ENCODE results near the gene FSTL5. TPM values are rescaled to one million over a fixed set of nuclear protein-coding genes. Genes with fewer than 3 reads are reported as not detected.

Gene FSTL5
- total RNA-seq, 1 experiment from 2014 or later, result 29.4 TPM

DNA sequence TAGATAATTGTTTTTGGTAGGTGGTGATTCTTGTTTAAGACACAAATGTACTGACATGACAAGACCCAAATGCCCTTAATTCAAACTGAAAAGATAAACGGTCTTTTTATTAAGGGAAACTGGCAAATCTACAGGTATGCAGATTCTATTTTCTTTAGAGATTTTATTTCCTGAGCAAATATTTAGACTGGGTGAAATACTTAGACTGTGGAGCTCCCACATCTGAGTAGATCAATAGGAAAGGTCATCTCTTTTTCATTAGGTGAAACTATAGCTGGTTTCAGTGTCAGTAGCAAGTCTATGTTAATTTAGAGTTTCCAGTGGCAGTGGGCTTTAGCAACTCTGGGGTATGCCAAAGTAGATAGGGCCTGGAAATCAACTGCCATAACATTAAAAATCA, 446.7 kb downstream of the FSTL5 start:
- Histone ChIP-seq H3K36me3 (ENCODE audit: low read depth) (no peaks in the 10 kb centered on the region), H3K9me2 (ENCODE audit: insufficient read depth) (no peaks in the 10 kb centered on the region), H3K27me3 (ENCODE audit: insufficient read depth, low read depth) (no peaks in the 10 kb centered on the region), H2AFZ (no peak overlapping the region), H3K79me2 (ENCODE audit: low read depth) (no peaks in the 10 kb centered on the region), H3F3A (ENCODE audit: insufficient read depth, low read depth) (no peaks in the 10 kb centered on the region), H3K9me3 (ENCODE audit: insufficient read depth, low read depth) (peaks cover 4% of the 10 kb centered on the region; the same call in 1 of the 2 replicates), H3K27ac (no peak overlapping the region), H3K4me1 (replicated peaks; ENCODE audit: insufficient read depth) (no peaks in the 10 kb centered on the region), H3K4me3 (no peak overlapping the region), H3K4me2 (no peak overlapping the region), H4K20me1 (ENCODE audit: insufficient read depth) (no peaks in the 10 kb centered on the region)
- intact Hi-C loops (cut with micrococcal nuclease; ENCODE audit: unreplicated experiment), result no loop called here
- TF ChIP-seq EZH2 (IDR thresholded peaks at IDR 0.05; ENCODE audit: low read depth), result no peak
- TF ChIP-seq, protein P1, sequence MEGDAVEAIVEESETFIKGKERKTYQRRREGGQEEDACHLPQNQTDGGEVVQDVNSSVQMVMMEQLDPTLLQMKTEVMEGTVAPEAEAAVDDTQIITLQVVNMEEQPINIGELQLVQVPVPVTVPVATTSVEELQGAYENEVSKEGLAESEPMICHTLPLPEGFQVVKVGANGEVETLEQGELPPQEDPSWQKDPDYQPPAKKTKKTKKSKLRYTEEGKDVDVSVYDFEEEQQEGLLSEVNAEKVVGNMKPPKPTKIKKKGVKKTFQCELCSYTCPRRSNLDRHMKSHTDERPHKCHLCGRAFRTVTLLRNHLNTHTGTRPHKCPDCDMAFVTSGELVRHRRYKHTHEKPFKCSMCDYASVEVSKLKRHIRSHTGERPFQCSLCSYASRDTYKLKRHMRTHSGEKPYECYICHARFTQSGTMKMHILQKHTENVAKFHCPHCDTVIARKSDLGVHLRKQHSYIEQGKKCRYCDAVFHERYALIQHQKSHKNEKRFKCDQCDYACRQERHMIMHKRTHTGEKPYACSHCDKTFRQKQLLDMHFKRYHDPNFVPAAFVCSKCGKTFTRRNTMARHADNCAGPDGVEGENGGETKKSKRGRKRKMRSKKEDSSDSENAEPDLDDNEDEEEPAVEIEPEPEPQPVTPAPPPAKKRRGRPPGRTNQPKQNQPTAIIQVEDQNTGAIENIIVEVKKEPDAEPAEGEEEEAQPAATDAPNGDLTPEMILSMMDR (conservative IDR thresholded peaks at IDR 0.05), result no peak
- no TSS peak for BruUV-seq (replicated peaks)
- ChIA-PET POLR2A (ENCODE audit: unreplicated experiment) (no interaction called here), CTCF (no interaction called here)
- no peak for DNase-seq

DNA sequence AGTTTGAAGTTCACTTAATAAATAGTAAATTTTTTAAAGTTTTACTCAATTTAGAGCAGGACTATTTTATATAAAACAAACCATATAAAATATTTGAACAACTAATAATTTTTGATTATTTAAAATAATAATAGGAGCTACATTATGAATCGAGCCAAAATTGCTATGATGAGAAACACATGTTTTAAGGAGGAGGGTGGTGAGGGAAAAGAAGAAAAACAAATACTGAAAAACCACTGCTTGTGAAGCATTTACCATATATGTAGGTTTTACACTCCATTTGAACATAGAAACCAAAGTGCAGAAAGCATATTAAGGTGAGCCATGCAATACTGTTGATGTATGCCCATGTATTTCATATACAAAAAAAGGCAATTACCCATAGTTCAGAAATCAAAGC, 448.9 kb downstream of the FSTL5 start:
- Histone ChIP-seq H3K9me2 (ENCODE audit: insufficient read depth) (no peaks in the 10 kb centered on the region), H4K20me1 (ENCODE audit: insufficient read depth) (no peaks in the 10 kb centered on the region), H2AFZ (no peak overlapping the region), H3K4me2 (no peak overlapping the region), H3K27me3 (ENCODE audit: insufficient read depth, low read depth) (no peaks in the 10 kb centered on the region), H3K27ac (no peak overlapping the region), H3K4me1 (replicated peaks; ENCODE audit: insufficient read depth) (no peaks in the 10 kb centered on the region), H3K4me3 (no peak overlapping the region), H3K36me3 (ENCODE audit: low read depth) (no peaks in the 10 kb centered on the region), H3K79me2 (ENCODE audit: low read depth) (no peaks in the 10 kb centered on the region), H3K9me3 (ENCODE audit: insufficient read depth, low read depth) (peaks cover 4% of the 10 kb centered on the region; the same call in 1 of the 2 replicates), H3F3A (ENCODE audit: insufficient read depth, low read depth) (no peaks in the 10 kb centered on the region)
- TF ChIP-seq EZH2 (IDR thresholded peaks at IDR 0.05; ENCODE audit: low read depth), result no peak
- TF ChIP-seq, protein P1 (conservative IDR thresholded peaks at IDR 0.05), result no peak
- BruUV-seq (replicated peaks), result no TSS peak
- ChIA-PET POLR2A (ENCODE audit: unreplicated experiment) (no interaction called here), CTCF (no interaction called here)
- intact Hi-C loops (cut with micrococcal nuclease; ENCODE audit: unreplicated experiment), result no loop called here
- DNase-seq, result no peak

DNA sequence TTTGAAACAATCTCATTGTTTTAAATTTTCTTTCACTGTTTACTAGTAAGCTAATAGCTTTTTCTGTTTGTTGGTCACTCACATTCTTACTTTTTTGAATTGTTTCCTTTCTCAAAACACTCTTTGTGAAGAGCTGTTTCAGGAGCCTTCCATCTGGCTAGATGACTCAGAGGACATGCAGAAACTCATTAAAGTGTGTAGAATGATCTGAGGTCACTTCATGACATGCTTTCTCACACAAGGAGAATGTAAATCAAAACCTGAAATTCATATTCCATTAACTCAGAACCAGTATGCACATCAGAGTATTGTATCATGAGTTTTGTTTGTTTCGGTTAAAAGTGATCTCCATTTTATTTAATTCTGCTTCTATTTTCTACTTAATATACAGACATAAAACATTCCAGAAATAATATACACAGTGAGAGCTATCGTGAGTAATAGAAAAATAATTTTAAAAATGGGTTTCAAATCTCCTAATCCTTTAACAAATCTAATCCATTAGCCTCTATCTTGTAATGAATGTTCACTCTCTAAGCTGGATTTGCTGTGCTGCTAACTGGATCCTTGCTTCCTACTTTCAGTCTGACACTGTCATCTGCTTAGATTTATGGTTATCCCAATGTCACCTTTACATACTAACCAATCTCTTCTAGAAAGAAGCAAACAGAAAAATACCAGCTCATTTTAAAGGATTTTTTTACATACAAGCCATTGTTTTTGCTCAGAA, 449.6 kb downstream of the FSTL5 start:
- no peaks in the 10 kb centered on the region for H3K79me2 ChIP-seq (ENCODE audit: low read depth)
- no peak for TF ChIP-seq EZH2 (IDR thresholded peaks at IDR 0.05; ENCODE audit: low read depth)
- TF ChIP-seq, protein P1 (conservative IDR thresholded peaks at IDR 0.05), result no peak
- no peak for DNase-seq
- H3K27ac ChIP-seq, result no peak overlapping the region
- H3K9me2 ChIP-seq (ENCODE audit: insufficient read depth), result no peaks in the 10 kb centered on the region
- H3K27me3 ChIP-seq (ENCODE audit: insufficient read depth, low read depth), result no peaks in the 10 kb centered on the region
- no peaks in the 10 kb centered on the region for H3F3A ChIP-seq (ENCODE audit: insufficient read depth, low read depth)
- BruUV-seq (replicated peaks), result no TSS peak
- H3K4me2 ChIP-seq, result no peak overlapping the region
- no peaks in the 10 kb centered on the region for H4K20me1 ChIP-seq (ENCODE audit: insufficient read depth)
- H3K4me1 ChIP-seq (replicated peaks; ENCODE audit: insufficient read depth), result no peaks in the 10 kb centered on the region
- intact Hi-C loops (cut with micrococcal nuclease; ENCODE audit: unreplicated experiment), result no loop called here
- ChIA-PET POLR2A (ENCODE audit: unreplicated experiment) (no interaction called here), CTCF (no interaction called here)
- no peak overlapping the region for H2AFZ ChIP-seq
- no peaks in the 10 kb centered on the region for H3K36me3 ChIP-seq (ENCODE audit: low read depth)
- H3K4me3 ChIP-seq, result no peak overlapping the region
- no peaks in the 10 kb centered on the region; the same call in 1 of the 2 replicates for H3K9me3 ChIP-seq (ENCODE audit: insufficient read depth, low read depth)
